Stimulated activated naive CD4-positive, alpha-beta T cell treated with Interleukin-2 at 50 U/mL for 16 hours (primary cell): ENCODE results near the gene MAPK10.
"Not testable (repeated sequence)": the region's sequence is repeated elsewhere in the genome, so short reads cannot be mapped to it uniquely, and the experiment has no call there.

Source experiments
- DNase-seq: peaks from one replicate; lab custom pipeline; 2025; lab: John Stamatoyannopoulos, UW

MAPK10 gene

DNA sequence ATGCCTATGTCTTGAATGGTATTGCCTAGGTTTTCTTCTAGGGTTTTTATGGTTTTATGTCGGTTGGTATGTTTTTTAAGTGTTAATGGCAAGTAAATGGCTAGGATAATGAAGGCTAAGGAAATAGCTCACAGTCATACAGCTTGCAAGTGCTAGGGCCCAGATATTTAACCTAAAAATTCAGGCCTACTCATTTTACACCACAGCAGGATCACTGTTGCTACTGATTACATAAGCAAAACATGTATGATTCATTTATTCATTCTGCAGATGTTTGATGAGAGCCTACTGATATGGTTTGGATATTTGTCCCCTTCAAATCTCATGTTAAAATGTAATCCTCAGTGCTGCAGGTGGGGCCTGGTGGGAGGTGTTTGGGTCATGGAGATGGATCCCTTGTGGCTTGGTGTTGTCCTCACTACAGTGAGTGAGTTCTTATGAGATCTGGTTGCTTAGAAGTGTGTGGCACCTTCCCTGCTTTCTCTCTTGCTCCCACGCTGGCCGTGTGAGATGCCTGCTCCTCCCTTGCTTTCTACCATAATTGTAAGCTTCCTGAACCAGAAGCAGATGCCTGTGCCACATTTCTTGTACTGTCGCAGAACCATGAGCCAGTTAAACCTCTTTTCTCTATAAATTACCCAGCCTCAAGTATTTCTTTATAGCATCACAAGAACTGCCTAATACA, 175.5 kb downstream of the MAPK10 start:
- no peak for DNase-seq

DNA sequence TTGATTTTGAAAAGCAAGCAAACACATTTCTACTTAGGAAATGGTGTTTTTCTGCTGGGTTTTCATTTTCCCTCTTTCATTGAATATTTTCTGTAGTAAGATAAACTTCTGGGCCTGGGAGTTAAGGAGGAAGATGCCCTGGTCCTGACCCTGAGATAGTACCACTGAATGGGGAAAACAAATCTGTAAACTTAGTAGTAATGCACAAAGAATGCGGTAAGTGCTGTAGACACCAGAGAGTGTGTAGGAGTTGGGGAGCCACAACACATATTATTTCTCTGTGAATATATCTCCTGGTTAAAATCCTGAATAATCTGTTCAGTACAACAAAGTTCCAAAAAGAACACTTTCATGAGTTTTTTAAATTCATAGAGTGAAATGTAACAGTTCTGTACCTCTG, 178.3 kb downstream of the MAPK10 start:
- DNase-seq = no peak

DNA sequence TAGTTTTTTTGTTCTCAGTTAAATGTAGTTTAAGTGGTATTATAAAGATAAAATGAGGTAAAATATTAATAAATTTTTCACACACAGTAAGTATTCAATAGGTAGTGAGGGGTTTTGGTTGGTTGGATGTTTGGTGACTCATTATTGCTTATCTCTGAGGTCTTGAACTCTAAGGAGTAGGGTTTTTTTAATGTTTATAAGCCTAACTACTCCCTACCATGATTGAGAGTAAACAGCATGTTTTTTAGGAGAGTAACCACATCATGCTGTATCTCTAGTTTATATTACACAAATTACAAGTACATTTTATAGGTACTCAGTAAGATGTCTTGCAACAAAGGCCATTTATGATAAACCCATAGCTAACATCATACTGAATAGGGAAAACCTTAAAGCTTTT, 181.6 kb downstream of the MAPK10 start:
- DNase-seq = no peak

DNA sequence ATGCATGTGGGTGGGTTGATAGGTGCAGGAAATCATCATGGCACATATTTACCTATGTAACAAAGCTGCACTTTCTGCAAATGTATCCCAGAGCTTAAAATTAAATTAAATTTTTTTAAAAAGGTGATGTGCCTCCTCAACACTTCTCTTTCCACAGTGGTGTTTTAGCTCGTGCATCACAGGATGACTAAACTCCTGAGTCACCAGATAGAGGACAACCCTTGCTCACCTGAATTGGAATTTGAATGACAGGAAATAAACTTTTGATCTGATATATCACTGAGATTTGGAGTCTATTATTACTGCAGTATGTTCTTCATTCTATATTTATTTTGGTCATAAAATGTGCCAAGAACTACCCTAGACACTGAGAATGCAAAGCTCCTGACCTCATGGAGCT, 185.3 kb downstream of the MAPK10 start:
- DNase-seq = no peak

DNA sequence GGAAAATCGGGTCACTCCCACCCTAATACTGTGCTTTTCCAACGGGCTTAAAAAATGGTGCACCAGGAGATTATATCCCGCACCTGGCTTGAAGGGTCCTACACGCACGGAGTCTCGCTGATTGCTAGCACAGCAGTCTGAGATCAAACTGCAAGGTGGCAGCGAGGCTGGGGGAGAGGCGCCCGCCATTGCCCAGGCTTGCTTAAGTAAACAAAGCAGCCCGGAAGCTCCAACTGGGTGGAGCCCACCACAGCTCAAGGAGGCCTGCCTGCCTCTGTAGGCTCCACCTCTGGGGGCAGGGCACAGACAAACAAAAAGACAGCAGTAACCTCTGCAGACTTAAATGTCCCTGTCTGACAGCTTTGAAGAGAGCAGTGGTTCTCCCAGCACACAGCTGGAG, 191.5 kb downstream of the MAPK10 start:
- not testable (repeated sequence) for DNase-seq

DNA sequence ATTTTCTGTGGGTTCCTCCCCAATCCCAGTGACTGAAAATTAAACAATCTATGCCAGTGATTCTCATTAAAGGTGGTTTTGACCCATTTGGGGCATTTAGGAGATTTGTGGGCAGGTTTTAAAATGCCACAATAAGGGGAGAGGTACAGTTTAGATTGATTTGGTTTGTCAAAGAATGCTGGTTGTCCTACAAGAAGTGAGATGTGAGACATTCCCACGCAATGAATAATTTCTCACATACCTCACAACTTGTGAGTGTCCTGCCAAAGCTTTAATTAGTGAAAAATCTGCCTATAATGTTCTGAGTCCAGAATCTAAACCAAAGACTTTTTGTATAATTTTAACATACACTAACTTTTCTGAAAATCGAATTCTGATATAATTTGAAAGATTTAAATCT, 199.4 kb downstream of the MAPK10 start:
- DNase-seq = no peak

DNA sequence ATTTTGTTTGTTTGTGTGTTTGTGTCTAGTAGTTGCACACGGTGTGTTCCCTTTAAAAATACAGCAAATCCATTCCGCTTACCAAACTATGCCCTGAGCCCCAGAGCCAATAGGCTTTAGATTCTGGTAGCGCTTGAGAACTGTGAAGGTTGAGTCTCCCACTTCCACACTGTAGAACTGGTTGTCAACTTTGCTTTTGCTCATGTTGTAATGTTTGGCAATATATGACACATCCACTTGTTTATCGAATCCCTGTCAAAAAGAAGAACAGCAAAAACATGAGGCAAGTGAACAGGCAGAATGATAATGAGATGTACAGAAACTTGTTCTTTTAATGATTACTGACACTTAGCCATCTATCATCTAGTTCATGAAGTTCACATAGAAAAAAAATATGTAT, 200.6 kb downstream of the MAPK10 start:
- no peak for DNase-seq

DNA sequence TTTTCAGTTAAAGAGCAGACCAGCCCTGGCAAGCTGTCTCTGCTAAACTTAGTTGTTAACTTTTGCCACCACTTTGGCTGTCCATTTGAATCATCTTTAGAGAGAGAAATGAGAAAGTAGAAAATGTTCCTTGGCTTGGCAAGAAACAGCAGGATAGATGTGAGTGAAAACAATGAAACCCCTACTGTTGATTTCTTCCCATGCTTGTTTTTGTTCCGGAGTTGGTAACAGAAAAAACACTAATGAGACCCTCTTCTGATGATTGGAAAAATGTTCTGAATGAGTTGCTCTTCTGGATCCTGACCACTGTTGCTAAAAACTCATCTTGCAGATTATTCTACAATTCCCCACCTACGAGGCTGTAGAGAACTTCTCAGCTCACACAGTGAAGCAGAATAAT, 203.3 kb downstream of the MAPK10 start:
- DNase-seq = no peak

DNA sequence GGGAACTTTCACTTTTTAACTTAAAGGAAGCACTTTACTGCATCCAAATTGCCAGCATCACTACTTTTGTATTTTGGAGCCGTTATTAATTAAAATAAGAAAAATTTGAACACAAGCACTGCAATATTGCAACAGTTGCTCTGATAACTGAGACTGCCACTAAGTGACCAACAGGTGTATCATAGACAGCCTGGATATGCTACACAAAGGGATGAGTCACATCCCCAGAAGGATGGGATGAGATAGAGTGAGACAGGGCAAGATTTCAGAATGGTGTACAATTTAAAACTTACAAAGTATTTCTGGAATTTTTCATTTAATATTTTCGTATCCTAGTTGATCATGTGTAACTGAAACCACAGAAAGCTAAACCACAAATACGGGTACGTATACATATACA, 204.1 kb downstream of the MAPK10 start:
- DNase-seq = no peak

DNA sequence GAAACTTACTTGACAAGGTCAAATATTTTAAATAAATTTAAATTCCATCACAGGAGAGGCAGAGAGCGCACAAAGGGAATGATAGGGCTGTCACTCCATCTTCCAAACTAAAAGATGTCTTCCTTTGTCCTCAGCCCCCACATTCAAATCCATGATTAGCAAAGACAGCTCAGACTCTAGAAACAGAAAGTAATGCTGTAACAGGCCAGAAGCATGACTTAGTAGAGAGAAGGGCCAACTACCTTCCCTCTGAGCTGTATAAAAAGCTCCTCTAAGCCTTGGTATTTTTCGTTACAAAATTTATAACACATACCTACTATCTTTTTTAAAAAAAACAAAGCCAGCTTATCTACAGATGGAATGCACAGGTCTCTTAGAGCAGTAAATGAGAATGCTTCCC, 207.4 kb downstream of the MAPK10 start:
- no peak for DNase-seq

DNA sequence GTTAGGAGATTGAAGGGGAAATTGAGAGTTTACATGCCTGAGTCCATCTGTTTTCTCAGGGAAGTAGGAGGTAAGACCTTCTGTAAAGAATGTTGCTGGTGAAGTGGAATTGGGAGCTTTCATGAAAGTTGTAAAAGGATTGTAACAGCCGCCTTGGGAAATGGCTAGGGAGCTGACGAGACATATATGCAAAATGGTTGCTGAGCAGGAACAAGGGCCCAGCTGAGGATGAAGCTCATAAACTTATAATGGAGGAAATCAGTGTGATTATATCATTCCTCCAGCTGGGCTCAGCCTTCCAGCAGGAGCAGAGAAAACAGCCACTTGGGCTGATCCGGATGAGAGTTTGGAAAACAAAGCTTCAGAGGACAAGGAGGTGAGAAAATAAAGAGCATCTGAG, 208.7 kb downstream of the MAPK10 start:
- no peak for DNase-seq

DNA sequence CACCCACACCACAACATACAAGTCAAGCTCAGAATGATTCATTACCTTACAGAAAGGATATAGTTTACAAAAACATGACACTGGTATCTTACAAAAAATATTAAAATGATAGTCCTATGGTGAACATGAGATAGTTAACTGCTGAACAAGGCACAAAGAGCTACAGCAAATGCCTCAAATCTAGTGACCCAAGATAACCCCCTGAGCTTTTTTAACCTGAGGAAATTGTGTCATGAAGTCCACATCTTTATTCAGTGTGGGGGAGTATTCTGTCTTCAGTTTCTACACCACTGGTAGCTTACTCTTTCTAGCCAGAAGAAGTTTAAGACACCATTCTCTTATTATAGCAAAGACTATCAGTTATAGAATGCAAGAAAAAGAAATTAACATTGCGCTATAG, 218.7 kb downstream of the MAPK10 start:
- no peak for DNase-seq

DNA sequence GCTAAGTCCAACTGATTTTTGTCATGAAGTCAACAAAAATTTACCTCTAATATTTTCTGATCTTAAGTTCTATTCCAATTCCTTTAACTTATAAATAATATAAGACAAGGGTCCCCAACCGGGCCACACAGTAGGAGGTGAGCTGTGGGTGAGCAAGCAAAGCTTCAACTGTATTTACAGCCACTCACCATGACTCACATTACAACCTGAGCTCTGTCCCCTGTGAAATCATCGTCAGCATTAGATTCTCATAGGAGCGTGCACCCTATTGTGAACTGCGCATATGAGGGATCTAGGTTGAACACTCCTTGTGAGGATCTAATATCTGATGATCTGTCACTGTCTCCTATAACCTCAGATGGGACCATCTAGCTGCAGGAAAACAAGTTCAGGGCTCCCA, 227.4 kb downstream of the MAPK10 start:
- DNase-seq = no peak

DNA sequence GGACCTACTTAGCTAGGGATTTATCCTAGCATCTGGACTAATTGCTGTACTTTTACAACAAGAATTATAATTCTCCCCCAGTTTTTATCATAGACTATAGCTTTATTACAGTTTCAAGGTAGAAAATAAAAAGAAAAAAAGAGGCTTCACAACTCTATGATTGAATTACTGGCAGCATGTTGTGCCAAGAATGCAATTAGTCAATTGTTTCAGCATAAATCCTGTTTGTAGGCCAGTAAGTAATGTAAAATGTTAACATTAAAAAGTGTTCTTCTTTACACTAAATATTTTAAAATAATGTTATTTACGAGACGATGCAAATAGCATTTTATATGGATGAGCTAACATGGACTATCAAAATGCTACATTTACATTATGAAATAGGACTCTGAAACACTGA, 228.4 kb downstream of the MAPK10 start:
- DNase-seq = no peak

DNA sequence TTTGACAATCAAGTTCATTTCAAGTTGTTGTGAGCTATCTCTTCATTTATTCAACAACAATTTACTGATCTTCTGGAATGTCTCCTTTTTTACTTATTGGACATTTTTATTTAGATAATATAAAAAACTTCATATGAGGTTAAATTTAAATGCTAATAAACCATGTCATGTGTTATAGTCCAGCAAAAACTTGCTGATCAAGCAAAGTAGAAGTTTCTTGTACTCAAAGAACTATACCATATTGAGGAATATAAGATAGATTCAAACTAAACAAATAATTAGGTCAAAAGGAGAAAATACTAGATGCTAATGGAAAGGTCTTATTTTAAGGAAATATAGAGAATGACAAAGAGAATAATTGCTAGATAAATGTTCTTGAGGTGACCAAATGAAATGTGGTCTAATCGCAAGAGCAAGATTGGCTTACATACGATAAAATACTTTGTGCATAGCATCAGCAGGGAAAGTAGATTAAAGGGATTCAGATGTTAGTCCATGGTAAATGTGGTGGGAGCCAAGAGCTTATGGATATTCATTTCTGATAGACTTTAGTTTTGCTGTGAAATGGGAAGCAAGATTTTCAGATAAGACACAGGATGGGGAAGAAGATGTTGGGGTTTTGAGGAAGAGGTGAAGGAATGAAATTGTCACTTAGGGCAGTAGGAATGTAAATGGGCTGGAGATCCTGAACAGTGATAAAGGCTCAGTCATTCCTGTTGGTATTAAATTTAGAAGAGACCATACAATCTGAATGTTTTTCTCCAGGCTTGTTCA, 229.5 kb downstream of the MAPK10 start:
- no peak for DNase-seq

DNA sequence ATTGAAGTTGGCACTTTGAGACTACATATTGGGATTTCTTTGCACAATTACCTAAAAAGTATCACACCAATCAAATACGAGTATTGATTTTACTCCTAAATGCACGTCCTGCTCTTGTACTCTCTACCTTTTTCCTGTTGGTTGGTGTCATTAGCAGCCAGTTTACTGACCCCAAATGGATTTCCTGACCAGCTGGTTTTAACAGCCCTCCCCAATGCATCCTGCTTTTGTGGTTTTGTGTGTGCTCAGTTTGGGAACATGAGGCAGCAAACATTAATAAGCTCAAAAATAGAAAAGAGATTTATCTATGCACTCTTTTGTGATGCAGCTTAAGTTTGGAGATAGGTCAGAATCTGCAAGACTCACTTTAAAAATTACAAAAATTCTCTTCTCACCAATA, 230.3 kb downstream of the MAPK10 start:
- DNase-seq = no peak

DNA sequence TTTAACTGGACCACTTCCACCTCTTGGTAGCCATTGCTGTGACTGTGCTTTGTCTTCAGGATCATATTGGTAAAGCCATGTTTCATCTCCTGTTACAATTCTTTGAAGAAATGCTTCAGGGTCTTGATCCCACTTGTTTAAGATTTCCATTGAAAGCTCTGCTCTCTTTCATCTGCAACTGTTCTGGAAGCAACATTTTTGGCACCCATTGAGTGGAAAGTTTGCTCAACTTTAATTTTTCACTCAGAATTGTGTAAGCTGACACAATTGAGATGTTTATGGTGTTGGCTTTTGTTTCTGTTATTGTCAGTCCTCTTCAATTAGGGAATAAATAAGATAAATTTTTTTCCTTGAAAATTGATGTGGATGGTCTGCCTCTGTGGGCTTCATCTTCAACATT, 237.4 kb downstream of the MAPK10 start:
- no peak for DNase-seq

DNA sequence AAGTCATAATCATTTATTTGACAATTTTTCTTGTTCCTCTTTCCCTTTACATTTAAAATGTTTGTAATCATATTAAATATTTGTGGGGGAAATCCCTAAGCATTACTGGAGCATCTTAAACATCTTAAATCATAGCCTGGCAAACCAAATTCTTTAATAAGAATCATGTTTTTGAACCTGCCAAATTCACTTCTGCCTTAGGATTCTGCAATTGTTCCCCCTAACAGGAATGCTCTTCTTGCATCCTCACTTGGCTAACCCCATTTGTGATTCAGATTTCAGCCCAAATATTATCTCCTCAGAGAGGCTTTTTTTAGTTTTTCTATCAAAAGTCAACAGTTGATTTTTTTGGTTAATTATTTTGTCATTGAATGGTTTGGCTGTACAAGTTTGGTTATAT, 241.1 kb downstream of the MAPK10 start:
- DNase-seq = no peak

DNA sequence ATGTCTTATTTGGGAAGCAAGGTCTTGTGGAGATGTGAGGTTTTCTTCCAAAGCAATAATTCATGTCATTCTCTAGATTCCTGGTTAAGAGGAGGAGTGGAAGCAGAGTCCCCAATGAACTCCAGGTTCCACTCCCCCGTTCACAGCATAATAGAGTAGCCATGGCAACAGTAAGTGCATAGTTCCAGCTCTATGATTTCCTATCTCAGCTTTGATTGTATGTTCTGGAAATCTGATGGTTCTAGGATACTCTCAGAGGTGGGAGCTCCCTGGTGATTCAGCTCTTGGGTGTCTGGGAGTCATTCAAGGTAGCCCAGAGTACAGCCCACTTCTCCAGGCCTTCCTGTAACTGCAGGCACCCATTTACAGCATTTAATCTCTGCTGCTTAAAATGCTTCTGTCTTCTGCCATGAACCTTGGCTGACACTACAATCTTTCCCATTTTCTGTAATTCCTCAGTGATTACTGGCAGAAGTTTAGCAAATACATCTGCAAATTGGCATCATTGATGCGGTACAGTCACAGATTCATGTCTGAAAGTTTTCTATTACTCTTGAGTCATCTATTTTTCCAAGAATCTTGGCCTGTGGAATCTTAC, 242.0 kb downstream of the MAPK10 start:
- DNase-seq = no peak

DNA sequence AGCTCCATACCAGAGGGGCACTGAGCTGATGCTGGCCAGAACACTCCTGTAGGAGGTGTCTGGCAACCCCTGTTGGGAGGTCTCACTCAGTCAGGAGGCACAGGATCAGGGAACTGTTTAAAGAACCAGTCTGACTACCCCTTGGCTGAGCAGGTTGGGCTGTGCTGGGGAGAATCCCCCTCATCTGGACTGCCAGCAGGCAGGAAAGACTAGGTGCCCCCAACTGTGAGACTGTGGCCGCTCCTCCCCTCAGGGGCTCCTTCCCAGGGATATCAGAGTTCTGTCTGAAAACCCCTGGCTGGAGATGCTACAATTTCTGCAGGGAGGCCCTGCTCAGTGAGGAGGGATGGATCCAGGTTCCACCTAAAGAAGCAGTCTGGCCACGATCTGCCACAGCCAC, 245.3 kb downstream of the MAPK10 start:
- no peak for DNase-seq

DNA sequence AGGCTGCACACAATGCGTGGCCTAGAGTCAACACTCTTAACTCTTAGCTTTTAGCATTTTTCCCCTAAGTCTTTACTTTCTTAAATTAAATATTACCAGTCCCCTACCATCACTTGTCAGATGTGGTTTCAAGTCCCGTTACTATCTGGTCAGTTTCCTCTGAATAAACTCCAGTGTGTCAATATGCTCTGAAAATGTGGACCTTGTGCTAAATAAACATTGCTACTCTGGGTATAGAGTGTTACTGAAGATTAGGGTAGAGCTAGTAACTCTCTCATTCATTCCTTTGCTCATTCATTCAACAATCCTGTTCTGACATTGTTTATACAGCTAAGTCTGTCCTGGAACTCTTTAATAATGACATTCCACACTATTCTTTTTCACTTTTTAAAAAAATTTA, 251.0 kb downstream of the MAPK10 start:
- no peak for DNase-seq

DNA sequence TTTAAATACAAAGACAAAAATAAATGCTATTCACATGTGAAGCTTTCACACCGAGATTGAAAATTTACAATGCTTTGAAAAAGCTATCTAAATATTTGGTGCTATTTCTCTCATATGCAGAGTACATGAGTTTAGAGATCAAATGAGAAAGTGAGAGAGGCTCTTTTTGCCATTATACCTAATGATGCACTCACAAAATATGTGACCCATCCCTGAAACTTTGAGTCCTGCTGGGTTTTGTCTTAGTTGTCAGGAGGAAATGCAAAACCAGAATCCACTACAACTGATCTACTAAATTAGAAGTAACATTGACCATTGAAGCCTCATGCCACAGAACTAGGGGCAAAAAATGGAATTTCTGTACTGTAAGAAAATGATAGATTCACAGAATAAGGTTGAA, 251.7 kb downstream of the MAPK10 start:
- no peak for DNase-seq

DNA sequence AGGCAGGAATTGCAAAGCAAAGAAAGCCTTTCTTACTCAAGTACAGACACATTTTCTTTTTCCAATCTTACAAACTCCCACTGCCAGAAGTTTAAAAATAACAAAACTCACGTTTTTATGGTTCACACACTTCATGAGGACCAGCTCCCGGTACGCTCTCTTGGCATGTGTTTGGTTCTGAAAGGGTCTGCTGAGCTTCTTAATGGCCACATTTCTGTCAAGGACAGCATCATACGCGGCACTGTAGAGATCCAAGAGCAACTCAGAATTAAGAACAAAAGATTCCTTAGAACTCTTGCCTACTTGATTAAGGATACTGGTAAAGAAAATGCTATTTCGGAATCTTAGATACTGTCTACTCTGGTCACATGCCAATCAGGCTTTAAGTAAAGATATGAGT, 252.7 kb downstream of the MAPK10 start:
- DNase-seq = no peak

DNA sequence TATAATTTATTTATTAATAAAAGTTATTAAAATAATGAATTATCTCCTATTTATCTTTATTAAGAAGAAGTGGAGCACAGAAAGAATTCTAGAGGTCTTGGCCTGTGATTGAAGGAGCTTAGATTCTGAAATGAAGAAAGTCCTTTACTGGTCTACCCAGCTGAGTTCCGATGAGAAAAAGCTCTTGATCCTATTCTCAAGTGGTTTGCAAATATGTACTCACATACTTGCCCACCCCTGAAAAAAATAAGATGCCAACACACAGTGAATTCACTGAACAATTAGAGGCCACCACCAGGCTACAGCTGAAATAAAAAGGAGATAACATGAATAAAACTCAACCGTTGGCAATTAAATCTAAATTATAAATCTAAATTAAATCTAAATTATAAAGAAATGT, 253.4 kb downstream of the MAPK10 start:
- no peak for DNase-seq
